ENCODE measurements around the gene CACNA2D2. TPM values are rescaled to one million over a fixed set of nuclear protein-coding genes. Genes with fewer than 3 reads are reported as not detected.

CACNA2D2 gene
- total RNA-seq, 3 donors from 2014 or later: 0.35 to 0.90 (median 0.58) TPM

DNA sequence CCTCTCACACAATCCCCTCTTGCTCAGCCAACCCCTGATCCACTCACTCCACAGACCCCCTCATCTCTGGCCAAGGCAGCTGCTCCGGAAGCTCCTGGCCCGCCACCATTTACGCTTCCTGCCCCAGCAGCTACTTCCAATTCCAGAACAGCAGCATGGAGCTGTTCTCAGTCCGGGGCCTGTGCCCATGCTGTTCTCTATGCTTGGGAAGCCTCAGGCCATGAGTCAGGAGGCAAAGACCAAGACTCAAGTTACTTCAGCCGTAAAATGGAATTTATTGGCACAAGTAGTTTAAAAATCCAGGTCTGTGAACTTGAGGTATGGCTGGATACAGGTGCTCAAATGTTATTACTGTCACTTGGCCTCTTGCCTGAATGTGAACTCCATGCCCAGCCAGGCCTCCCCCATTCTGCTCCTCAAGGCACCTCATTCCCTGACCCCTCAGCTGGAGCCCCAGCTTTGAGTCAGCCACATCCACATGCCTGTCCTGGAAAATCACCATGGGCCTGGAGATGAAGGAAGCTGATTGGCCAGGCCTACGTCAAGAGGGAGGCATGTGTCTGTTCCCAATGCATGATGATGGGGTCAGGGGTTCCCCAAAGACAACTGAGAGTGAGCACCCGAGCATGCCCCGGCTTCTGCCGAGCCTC lies 31.4 kb upstream of the CACNA2D2 start:
- Mint-ChIP-seq H3K27me3 (ENCODE audit: low read depth) (peaks cover 27% of the 10 kb centered on the region), H3K4me3 (no peak overlapping the region), H3K9me3 (no peaks in the 10 kb centered on the region), H3K4me1 (ENCODE audit: low read depth) (no peaks in the 10 kb centered on the region), H3K36me3 (ENCODE audit: insufficient read depth) (no peaks in the 10 kb centered on the region)
- DNase-seq (no peak), ATAC-seq (no peak)

DNA sequence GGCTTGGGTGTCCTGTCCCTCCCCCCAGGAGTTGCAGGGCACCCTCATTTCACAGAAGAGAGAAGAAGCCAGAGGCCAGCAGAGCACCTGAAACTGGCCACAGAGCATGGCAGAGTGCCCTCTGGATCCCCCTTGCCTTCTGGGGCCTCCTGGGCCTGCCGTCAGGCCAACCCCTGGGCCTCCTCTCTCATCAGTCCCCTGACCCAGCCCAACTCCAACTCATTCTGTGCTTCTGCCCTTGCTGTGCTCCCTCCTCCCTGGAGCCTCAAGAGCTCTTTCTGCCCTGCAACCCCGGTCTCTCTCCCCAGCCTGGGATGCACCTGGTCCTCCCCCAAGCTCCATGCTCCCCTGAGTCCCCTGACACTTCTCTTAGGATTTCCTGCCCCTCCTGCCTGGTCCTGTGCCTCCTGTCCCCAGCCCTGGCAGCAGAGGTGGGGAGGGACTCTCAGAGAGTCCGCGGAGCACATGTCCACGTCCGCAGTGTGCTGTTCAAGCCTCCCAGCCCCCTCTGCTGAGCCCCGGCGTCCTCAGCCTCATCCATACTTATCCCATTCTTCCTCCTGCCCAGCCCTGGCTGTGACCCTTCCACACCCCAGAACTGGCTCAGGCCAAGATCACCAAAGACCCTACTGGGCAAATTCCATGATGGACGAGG lies 30.5 kb upstream of the CACNA2D2 start:
- no peak for DNase-seq
- Mint-ChIP-seq H3K4me3 (no peak overlapping the region), H3K4me1 (ENCODE audit: low read depth) (no peaks in the 10 kb centered on the region), H3K27me3 (ENCODE audit: low read depth) (peaks cover 32% of the 10 kb centered on the region), H3K36me3 (ENCODE audit: insufficient read depth) (no peaks in the 10 kb centered on the region), H3K9me3 (no peaks in the 10 kb centered on the region)
- ATAC-seq: no peak

DNA sequence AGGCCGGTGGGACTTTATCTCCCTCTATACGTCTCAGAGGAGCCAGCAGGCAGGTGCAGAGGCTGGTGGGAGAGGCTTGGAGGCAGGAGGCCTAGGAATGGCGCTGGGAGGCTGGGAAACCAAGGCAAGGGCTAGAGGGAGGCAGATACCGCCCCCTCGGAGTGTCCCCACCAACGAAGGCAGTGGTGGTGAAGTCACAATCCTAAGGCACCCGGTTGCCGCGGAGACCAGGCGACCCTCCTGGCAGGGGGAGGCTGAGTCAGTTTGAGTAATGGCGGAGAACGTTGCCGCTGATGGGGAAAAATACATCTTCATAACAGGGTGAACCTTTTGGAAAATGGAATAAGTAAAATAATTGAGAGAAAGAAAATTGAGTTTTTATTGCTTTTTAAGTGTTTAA lies 29.9 kb upstream of the CACNA2D2 start:
- DNase-seq (no peak), ATAC-seq (no peak)
- peaks cover 36% of the 10 kb centered on the region for H3K27me3 Mint-ChIP-seq (ENCODE audit: low read depth)
- no peak overlapping the region for H3K4me3 Mint-ChIP-seq
- no peaks in the 10 kb centered on the region for H3K9me3 Mint-ChIP-seq
- H3K36me3 Mint-ChIP-seq (ENCODE audit: insufficient read depth): no peaks in the 10 kb centered on the region
- no peaks in the 10 kb centered on the region for H3K4me1 Mint-ChIP-seq (ENCODE audit: low read depth)

DNA sequence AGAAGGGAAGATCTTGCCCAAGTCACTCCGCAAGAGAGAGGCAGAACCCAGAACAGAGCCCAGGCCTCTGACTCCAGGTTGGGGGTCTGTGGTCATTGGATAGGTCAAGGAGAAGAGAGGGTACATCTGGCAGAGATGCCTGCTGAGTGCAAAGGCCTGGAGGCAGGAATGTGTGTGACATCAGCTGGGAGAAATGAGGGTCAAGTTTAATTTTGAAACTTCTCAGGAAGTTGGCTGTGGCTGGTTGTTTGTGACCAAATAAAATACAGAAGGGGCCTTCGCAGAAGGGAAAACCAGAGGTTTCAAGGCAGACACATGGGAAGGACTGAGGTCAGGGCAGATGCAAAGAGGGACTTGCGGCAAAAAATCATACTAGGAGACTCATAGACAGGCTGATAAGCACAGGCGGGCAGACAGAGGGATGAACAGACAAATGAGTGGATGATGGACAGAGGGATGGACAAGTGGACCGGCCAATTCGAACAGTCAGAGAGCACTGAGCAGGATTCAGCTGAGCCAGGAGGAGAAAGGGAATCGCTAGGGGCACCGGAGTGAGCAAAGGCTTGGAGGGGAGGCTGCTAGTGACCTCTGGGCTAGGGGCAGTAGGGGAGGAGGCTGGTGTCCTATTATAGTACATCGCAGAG lies 28.8 kb upstream of the CACNA2D2 start:
- no peak for DNase-seq
- H3K27me3 Mint-ChIP-seq (ENCODE audit: low read depth): peaks cover 35% of the 10 kb centered on the region
- ATAC-seq: no peak
- H3K36me3 Mint-ChIP-seq (ENCODE audit: insufficient read depth): no peaks in the 10 kb centered on the region
- H3K9me3 Mint-ChIP-seq: no peaks in the 10 kb centered on the region
- H3K4me3 Mint-ChIP-seq: no peak overlapping the region
- no peaks in the 10 kb centered on the region for H3K4me1 Mint-ChIP-seq (ENCODE audit: low read depth)

DNA sequence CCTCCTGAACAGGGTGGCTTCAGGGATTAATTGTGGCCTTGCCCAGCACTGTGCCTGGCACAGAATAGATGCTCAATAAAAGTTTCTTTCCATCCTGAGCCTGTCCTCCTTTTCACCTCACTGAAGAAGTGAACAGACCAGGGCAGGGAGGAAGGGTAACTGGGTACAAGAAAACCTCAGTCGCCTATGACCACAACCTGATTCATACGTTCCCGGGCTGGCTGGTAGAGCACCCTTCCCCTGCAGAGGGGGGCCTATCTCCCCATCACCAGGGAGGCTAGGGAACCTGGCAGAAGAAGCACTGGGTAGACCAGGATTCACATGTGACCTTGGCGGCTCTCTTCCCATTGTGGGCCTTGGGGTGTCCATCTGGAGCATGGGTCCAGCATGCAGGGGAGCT lies 27.8 kb upstream of the CACNA2D2 start:
- ATAC-seq (no peak), DNase-seq (no peak)
- Mint-ChIP-seq H3K27me3 (ENCODE audit: low read depth) (peaks cover 31% of the 10 kb centered on the region), H3K4me3 (no peak overlapping the region), H3K4me1 (ENCODE audit: low read depth) (no peaks in the 10 kb centered on the region), H3K9me3 (no peaks in the 10 kb centered on the region), H3K36me3 (ENCODE audit: insufficient read depth) (no peaks in the 10 kb centered on the region)

DNA sequence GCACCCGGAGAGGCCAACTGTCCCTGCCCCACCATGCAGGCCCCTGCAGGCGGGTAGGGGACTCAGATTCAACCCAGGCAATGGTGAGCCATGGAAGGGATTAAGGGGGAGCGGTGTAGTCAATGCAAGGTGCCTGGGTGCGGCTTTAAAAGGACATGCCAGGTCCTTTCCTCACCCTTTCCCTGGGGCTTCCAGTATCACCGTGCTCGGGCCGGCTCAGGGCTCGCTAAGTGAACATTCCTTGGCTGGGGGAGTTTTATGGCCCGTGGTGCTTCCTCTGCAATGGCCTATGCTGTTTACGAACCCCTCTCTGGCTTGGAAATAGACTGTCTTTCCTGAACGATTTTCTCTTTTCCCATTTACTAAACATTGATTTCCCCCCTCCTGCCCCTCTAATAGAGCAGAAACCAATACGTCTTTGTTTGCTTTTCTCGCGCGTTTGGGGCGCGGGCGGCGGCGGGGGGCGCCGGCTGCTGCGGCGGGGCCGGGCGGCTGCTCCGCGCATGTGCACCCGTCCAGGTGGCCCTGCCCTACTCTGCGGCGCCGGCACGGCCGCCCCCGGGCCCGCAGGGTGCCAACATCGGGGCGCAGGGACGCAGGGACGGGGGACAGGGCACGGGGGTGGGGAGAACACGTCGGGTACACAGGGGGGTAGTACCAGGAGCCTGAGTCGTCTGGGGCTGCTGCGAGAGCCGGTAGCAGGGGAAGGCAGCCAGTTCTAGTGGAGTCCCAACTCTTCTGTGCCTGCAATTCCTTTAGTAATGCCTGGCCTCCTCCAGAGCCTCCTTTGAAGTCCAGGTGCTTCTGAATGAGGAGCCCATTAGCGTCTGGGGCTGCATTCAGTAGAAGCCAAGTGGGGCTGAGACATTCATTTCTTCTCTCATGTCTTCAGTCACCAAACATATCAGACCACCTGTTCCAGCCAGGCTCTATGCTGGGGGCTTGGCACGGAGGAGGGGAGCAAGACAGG lies 26.9 kb upstream of the CACNA2D2 start:
- Mint-ChIP-seq H3K27me3 (ENCODE audit: low read depth) (peaks cover 32% of the 10 kb centered on the region), H3K36me3 (ENCODE audit: insufficient read depth) (no peaks in the 10 kb centered on the region), H3K4me3 (no peak overlapping the region), H3K9me3 (no peaks in the 10 kb centered on the region), H3K4me1 (ENCODE audit: low read depth) (no peaks in the 10 kb centered on the region)
- DNase-seq: no peak
- ATAC-seq: no peak

DNA sequence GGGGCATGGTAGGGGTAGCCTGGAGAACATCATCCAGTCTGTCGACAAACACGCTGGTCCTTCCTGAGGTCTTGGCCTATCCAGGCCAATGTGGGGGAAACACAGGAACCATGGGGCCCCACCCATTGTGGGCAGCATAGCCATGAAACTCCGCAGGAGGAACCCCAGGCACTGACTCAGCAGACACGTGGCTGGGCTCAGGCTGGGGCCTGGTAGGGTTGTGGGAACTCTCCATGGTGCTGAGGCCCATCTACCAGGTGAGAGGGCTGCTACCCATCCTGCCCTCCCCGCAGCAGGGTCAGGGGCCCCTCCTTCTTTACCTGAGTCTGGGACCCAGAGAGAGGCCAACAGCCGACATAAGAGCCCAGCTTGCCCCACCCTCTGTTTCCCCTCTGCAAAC lies 22.6 kb upstream of the CACNA2D2 start:
- Mint-ChIP-seq H3K27me3 (ENCODE audit: low read depth) (peaks cover 23% of the 10 kb centered on the region), H3K36me3 (ENCODE audit: insufficient read depth) (no peaks in the 10 kb centered on the region), H3K4me1 (ENCODE audit: low read depth) (no peaks in the 10 kb centered on the region), H3K4me3 (no peak overlapping the region), H3K9me3 (no peaks in the 10 kb centered on the region)
- ATAC-seq (peak; percentile 80 to 86), DNase-seq (peak; percentile 35)

DNA sequence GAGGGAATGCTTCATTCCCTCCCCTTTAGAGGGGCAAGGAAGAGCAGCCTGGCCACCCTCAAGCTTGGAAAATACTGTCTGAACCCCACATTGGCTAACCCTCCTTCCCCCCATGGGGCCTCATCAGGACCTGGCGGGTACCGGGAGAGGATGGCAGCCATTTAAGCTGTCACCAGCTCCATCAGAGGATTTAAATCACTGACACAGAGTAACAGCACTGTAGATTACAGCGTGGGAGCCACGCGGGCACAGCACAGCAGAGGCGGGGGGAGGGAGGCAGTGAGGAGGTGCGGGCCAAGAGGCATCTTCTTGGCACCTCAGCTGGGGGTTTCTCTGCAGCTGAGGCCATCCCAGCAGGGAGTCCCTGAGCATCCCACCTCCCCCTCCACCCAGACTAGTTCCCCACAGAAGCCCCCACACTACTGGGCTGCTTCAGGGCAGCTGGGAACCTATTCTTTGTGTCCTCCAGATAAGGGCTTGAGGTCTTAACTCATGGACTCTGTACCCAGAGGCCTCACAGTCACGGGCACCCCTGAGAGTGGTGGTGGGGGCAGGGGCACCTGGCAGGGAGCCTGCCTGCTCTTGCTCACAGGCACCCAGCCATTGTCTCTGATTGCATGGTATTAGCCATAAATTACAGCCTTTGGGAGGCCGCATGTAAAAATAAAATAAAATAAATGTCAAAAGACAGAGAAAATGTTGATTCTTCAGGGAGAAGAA lies 21.9 kb upstream of the CACNA2D2 start:
- no peaks in the 10 kb centered on the region for H3K4me1 Mint-ChIP-seq (ENCODE audit: low read depth)
- no peaks in the 10 kb centered on the region for H3K9me3 Mint-ChIP-seq
- DNase-seq (no peak), ATAC-seq (no peak)
- peaks cover 23% of the 10 kb centered on the region for H3K27me3 Mint-ChIP-seq (ENCODE audit: low read depth)
- no peaks in the 10 kb centered on the region for H3K36me3 Mint-ChIP-seq (ENCODE audit: insufficient read depth)
- no peak overlapping the region for H3K4me3 Mint-ChIP-seq

DNA sequence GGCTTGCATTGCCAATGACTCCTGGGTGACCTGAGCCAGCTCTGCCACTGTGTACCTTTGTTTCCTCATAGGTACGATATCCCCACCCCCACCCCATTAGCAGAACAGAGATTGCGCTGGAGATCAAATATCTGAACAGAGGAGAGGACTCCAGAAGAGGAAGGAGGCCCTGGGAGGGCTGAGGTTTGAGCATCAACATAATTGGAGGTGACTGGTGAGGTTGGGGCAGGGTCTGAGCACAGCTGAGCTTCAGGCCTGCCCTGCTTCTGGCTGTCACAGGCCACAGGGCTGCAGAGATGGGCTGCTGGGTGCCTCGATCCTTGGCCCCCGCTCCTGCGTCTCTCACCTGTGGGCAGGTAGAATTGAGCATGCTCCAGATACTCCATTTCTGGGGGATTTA lies 21.3 kb upstream of the CACNA2D2 start:
- DNase-seq (no peak), ATAC-seq (no peak)
- no peaks in the 10 kb centered on the region for H3K4me1 Mint-ChIP-seq (ENCODE audit: low read depth)
- no peaks in the 10 kb centered on the region for H3K9me3 Mint-ChIP-seq
- no peak overlapping the region for H3K4me3 Mint-ChIP-seq
- no peaks in the 10 kb centered on the region for H3K36me3 Mint-ChIP-seq (ENCODE audit: insufficient read depth)
- peaks cover 19% of the 10 kb centered on the region for H3K27me3 Mint-ChIP-seq (ENCODE audit: low read depth)

DNA sequence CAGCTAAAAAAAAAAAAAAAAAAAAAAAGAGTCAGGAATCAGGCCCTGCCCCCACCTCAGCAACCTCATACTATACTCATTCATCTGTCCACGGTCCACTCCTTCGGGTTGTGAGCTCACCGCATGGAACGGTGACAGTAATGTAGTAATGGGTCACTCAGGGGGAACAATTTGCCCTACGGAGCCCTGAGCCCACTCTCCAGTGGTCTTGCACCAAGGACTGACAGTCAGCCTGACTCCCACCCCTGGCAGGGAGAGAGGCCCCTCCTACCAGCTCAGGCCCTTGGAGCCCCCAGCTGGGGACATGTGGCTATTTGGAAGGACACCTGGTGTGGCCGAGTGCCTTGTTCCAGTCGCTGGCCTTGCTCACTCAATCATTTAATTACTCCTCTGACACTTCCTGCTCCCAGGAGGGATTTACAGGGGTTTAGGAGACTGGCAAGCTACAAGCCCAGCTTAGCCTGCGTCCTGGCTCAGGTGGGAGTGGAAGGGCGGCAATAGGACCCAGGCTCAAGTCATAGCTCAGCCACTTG lies 19.9 kb upstream of the CACNA2D2 start:
- Mint-ChIP-seq H3K36me3 (ENCODE audit: insufficient read depth) (no peaks in the 10 kb centered on the region), H3K4me1 (ENCODE audit: low read depth) (peaks cover 3% of the 10 kb centered on the region), H3K27me3 (ENCODE audit: low read depth) (peaks cover 10% of the 10 kb centered on the region), H3K4me3 (no peak overlapping the region), H3K9me3 (no peaks in the 10 kb centered on the region)
- DNase-seq (no peak), ATAC-seq (no peak)

DNA sequence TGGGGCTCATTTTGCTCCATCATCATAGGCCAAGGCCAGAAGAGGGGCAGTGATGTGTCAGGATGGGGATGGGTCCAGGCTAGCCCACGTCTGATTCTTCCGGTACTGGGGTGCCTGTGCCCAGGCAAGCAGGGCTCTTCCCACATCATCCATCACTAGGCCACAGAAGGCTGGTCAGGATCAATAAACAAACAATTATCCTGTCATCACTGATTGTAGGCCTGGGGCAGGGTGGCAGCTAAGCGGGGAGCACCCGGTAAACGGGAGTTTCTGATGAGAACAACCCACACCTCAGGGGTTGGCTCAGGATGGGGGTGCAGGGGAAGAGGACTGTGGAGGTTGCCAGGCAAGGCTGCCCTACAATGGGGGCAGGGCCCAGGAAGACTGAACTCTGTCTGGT lies 18.1 kb upstream of the CACNA2D2 start:
- Mint-ChIP-seq H3K36me3 (ENCODE audit: insufficient read depth) (no peaks in the 10 kb centered on the region), H3K9me3 (no peaks in the 10 kb centered on the region), H3K4me1 (ENCODE audit: low read depth) (peaks cover 3% of the 10 kb centered on the region), H3K4me3 (no peak overlapping the region), H3K27me3 (ENCODE audit: low read depth) (peaks cover 5% of the 10 kb centered on the region)
- ATAC-seq (no peak), DNase-seq (no peak)

DNA sequence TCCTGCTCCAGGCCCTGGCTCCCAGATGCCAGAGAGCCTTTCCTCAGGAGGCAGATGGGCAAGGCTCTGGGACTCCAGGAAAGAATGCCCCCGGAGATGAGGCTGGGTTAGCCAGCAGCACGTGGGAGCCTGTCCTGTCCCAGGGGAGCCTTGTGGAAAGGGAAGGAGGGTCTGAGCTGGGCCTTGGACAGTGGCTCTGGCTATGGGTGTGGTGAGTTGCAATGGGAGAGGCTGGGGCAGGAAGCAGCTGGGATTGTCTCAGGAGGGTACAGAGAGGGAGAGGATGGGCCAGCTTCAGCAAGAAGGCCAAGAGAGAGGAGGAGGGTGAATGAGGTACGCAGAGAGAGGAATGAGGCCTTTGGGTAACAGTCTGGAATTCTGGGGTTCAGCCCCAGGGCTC lies 17.4 kb upstream of the CACNA2D2 start:
- H3K4me3 Mint-ChIP-seq: no peak overlapping the region
- no peaks in the 10 kb centered on the region for H3K36me3 Mint-ChIP-seq (ENCODE audit: insufficient read depth)
- DNase-seq (no peak), ATAC-seq (no peak)
- peaks cover 6% of the 10 kb centered on the region for H3K4me1 Mint-ChIP-seq (ENCODE audit: low read depth)
- no peaks in the 10 kb centered on the region for H3K9me3 Mint-ChIP-seq
- H3K27me3 Mint-ChIP-seq (ENCODE audit: low read depth): peaks cover 5% of the 10 kb centered on the region

DNA sequence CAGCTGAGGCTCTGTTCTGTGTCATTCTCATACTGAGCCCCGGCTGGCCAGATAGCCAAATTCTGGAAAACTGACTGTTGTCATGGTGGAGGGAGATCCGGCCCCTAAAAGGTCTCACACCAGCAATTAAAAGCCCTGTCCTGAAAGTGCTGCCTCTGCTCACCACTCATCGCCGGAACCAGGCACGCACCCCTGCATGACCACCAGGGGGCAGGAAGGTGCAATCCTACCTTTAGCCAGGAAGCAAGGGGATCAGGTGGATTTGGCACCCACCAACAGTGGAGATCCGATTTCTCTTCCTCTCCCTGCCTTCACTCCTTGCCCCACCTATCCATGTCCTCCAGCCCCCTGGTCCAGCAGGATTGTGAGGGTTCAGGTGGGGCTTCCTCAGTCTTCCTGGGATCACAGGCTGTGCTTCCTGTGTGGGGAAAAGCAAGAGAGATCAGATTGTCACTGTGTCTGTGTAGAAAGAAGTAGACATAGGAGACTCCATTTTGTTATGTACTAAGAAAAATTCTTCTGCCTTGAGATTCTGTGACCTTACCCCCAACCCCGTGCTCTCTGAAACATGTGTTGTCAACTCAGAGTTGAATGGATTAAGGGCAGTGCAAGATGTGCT lies 16.1 kb upstream of the CACNA2D2 start:
- H3K4me3 Mint-ChIP-seq: no peak overlapping the region
- H3K27me3 Mint-ChIP-seq (ENCODE audit: low read depth): peaks cover 2% of the 10 kb centered on the region
- H3K9me3 Mint-ChIP-seq: no peaks in the 10 kb centered on the region
- ATAC-seq: peak; percentile 78 to 82
- H3K4me1 Mint-ChIP-seq (ENCODE audit: low read depth): peaks cover 6% of the 10 kb centered on the region
- peak; percentile 67 for DNase-seq
- H3K36me3 Mint-ChIP-seq (ENCODE audit: insufficient read depth): no peaks in the 10 kb centered on the region

All from activated T-cell treated with anti-CD3 and anti-CD28 coated beads, Interleukin-2, amount 50 U/mL, for 4 hours (primary cell).